GM18499 (cell line): ENCODE measurements around the gene SLC20A1.
A peak's percentile ranks its signal among the peaks of the same experiment; 100 is the strongest.

Source experiments
- ATAC-seq: cut with Tn5 transposase; IDR thresholded peaks from one replicate; pipeline ENCODE4 v1.9.1; 2021; ENCODE audit warnings: moderate number of reproducible peaks; ENCODE audit not compliant: insufficient read depth, unreplicated experiment

SLC20A1 gene

DNA sequence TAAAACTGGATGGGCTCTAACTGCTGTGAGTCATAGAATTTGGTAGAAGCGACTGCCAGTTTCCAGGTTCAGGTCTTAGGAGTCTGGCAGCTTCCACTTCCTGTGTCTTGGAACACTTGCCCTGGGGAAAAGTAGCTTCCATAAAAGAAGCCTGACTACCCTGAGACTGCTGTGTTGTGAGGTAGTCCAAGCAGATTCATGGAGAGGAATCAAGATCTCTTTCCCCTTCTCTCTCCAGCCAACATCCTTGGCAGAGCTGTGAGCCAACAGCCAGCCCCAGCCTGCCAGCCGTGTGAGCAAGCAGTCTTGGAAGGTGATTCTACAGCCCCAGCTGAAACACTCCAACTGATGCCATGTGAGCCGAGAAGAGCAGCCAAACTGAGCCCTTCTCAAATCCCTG lies 33.7 kb downstream of the SLC20A1 start:
- ATAC-seq: no peak

DNA sequence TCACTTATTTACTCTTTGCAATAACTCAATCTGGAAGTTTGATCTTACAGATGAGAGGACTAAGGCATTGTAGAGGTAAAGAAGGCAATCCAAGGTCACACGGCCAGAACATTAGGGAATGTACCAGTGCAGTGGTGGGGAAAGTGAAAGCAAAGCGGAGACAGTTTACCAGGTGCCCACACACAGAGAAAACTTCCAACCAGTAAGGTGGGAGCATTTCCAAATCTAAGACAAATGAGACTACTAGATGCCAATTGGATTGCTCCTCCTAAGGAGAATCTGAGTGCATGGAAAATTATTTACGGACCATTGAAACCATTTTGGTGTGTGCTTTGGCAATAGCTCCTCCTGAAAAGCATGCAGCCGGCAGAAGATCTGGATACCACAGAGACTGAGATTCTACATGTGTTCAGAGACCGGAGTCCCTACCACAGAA lies 34.9 kb downstream of the SLC20A1 start:
- ATAC-seq: no peak

- no peak for ATAC-seq
Observed at GRCh38 chr2:112682101-112682500, 36.4 kb downstream of the SLC20A1 start.

DNA sequence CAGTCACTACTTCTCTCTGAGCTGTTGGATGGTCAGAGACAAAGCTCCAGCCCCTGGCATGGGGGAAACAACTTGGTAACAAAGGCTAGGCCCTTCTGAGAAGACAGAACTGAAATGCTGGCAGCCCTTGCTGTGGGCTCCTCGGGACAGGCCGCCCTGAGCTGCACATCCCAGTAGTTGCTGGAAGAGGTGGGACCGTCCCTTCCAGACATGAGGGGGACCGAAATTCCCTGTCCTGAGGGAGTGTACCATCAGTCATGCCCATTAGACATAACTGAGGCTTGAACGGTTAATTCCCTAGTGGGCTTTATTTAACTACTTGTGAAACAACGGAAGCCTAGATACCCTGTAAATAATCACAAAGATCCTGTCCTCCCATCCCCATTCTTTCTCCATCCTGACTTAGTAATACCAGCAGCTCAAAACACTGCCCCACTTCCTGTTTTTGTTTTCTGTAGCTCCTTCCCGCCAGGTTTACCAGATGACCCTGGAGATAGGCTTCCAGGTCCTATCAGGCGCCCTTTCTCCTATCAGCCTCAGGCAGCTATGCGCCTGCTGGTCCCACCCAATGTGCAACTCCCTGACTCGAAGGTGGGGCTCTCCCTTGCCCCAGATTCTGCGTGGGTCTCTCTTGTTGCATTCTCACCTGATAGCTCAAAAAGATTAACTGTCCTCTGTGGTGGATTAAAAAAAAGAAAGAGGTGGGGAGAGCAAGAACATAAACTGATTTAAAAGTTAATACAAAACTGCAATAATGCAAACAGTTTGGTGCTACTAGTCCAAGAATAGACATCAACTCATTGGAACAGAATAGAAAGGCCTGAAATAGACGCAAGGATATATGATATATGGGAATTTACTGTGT lies 38.0 kb downstream of the SLC20A1 start:
- ATAC-seq: no peak

DNA sequence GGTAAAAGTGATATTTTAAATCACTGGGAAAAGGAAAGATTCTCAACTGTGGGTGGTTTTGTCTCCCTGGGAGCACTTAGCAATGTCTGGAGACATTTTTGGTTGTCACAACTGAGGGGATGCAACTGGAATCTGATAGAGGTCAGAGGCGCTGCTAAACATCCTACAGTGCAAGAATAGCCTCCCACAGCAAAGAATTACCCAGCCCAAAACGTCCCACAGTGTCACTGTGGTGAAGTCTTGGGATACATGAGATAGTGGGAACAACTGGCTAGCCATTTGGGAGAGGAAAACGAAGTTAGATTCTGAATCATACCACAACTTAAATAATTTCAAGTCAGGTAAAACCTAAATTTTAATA lies 38.7 kb downstream of the SLC20A1 start:
- ATAC-seq: no peak

- ATAC-seq: no peak
Observed at GRCh38 chr2:112685271-112685884, 39.6 kb downstream of the SLC20A1 start.

DNA sequence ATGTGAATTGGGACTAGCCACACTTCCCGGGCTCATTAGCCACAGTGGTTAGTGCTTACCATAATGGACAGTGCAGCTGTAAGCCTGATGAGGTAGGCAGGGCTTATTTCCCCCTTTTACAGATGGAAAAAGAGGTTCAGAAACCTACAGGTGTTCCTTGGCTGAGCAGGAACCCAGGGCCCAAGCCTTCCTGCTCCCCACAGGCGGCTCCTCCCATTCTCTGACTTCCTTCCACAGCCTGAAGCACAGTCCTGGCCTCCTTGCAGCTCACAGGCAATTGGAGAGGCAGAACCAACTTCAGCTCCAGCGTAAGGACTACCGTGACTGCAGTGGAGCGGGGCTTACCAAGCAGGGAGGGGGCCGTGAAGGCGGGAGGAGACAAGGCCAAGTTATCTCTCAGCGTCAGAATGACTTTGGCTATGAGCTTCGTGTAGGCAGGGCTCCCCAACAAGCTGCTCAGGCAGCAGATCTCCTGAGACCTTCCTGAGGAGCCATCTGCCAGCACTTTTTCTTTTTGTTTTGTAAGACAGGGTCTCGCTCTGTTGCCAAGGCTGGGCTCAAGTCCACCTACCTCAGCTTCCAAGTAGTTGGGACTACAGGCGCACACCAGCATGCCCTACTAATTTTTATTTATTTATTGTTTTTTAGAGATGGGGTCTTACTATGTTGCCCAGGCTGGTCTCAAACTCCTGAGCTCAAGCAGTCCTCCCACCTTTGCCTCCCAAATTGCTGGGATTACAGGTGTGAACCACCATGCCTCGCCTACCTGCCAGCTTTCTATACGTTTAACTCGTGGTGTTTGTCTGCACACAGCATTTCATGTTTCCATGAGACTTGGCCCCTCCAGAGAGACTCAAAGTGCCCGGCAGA lies 40.8 kb downstream of the SLC20A1 start:
- no peak for ATAC-seq

- ATAC-seq: no peak
Observed at GRCh38 chr2:112687522-112687921, 41.8 kb downstream of the SLC20A1 start.

- ATAC-seq: no peak
Observed at GRCh38 chr2:112688086-112688880, 42.5 kb downstream of the SLC20A1 start.

- no peak for ATAC-seq
Observed at GRCh38 chr2:112690853-112691401, 45.2 kb downstream of the SLC20A1 start.

GRCh38 chr2:112691881-112692281 lies 46.1 kb downstream of the SLC20A1 start:
- no peak for ATAC-seq

DNA sequence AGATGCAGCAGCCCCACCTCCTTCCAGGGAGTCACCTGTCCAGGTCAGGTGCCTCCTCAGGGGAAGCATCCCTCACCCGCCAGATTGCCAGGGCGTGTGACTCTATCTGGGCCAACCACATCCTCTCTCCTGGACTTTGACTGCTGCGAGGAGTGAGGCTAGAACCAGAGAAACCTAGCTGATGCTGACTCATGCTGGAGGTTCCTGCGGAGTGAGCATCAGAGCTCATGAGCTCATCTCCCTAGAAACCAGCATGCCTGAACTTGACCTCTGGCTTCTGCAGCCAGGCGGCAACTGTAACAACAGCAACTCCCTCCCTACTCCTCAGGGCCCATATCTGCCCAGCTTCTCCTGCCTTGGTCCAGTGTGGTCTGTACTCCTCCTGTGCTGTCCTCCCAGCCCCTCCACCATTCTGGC lies 46.8 kb downstream of the SLC20A1 start:
- peak; percentile 77 for ATAC-seq

DNA sequence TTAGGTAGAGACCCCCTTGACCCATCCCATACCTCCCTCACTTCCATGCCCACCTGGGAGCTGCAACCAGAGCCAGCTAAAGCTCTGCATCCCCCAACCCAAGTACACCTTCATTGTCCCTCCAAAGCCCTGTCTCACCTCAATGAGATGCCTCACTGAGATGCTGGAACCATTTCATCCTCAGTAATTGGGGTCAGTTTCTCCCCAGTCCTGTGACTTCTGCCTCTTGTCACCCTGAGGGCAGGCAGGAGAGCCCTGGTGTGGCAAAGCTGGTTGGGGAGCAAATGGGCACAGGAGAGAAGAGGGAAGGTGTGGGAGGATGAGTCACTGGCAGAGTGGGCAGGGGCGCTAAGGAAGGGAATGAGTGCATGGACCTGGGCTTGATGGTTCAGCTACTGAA lies 47.2 kb downstream of the SLC20A1 start:
- ATAC-seq: no peak

GRCh38 chr2:112693596-112693995 lies 47.9 kb downstream of the SLC20A1 start:
- no peak for ATAC-seq

DNA sequence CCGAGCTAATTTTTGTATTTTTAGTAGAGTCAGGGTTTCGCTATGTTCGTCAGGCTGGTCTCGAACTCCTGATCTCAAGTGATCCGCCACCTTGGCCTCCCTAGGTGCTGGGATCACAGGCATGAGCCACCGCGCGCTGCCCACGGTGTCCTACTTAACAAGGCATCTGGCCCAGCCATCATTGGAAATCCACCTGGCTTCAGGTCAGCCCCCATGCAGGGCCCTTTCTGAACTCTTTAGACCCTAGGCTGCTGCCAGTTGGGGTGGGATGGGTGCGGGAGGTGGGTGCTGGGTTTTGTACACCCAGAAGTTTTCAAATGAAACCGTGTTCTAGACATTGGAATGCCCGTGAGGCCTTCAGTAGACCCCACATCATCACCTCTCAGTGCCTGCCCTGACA lies 48.4 kb downstream of the SLC20A1 start:
- ATAC-seq: no peak

DNA sequence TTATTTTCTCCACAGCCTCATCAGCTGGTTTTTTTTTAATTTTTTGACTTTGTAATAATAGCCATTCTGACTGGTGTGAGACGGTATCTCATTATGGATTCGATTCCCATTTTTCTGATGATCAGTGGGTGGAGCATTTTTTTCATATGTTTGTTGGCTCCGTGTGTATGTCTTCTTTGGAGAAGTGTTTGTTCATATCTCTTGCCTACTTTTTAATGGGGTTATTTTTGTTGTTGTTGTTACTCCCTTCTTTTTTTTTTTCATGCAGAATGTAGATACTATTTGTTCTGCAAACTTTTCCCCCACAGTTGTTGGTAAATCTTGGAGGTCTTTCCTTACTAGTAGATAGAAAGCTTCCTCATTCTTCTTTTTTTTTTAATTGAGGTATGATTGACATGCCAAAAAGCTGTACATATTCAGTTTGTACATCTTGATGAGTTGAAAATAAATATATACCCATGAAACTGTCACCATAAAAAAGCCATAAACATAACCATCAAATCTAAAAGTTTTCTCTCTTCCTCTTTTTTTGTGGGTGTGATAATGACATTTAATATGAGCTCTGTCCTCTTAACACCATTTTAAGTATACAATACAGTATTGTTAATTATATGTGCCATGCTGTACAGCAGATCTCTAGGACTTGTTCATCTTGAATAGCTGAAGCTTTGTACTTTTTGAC lies 53.2 kb downstream of the SLC20A1 start:
- ATAC-seq: no peak

DNA sequence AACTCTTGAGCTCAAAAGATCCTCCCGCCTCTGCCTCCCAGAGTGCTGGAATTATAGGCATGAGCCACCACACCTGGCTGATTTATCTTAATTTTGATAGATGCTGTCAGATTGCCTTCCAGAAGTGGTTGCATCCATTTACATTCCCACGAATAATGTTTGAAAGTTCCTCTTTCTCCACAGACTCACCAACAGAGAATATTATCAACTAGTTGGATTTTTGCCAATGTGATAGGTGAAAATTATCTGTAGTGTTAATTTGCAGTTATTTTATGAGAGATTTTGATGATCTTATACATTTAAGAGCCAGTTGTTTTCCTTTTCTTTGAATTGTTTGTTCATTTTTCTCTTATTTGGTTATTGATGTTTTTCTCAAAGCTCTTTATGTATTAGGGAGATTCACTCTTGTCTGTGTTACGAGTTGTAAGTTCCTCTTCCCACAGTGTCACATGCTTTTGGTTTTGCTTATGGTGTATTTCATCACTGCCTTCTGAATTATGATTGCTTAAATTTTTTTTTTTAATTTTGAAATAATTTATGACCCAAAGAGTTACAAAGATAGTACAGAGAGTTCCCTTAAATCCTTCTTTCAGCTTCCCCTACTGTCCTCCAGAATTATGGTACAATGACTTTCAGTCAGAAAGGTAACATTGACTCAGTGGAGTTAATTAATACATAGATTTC lies 54.4 kb downstream of the SLC20A1 start:
- ATAC-seq: no peak

- ATAC-seq: no peak
Observed at GRCh38 chr2:112701052-112701451, 55.3 kb downstream of the SLC20A1 start.

DNA sequence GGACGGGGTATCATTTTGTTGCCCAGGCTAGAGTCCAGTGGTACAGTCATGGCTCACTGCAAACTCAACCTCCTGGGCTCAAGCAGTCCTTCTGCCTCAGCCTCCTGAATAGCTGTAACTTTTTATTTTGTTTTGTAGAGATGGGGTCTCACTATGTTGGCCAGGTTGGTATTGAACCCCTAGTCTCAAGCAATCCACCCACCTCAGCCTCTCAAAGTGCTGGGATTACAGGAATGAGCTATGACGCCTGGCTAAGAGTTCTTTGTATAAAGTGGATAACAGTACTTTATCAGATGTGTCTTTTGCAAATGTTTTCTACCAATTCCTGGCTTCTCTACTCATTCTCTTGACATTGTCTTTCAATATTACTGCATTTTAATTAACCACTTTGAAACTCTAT lies 57.9 kb downstream of the SLC20A1 start:
- ATAC-seq: no peak
